Endothelial cell of umbilical vein (primary cell): ENCODE data around the gene COMP. TPM values are rescaled to one million over a fixed set of nuclear protein-coding genes. Genes with fewer than 3 reads are reported as not detected.

Source experiments
- BruUV-seq: library from RNA; stranded (reverse); fragments of 400-500 nt; replicated peaks from 2 replicates; lab custom pipeline; 2021; lab: Mats Ljungman, UMichigan
- CTCF ChIA-PET: fragments of 300-600, 350-600 bp; sonication (Branson Sonifier 250); formaldehyde crosslinking; loops from one replicate; lab custom pipeline; 2021; ENCODE audit warnings: antibody characterized with exemption, inconsistent platforms; lab: Charles Lee
- POLR2A ChIA-PET: fragments of 300-600, 350-600 bp; sonication (Branson Sonifier 250); formaldehyde crosslinking; loops from one replicate; lab custom pipeline; 2021; ENCODE audit warnings: antibody characterized with exemption, inconsistent platforms; lab: Charles Lee
- DNase-seq: peaks from one replicate; pipeline ENCODE4 v3.0.0-alpha.2; 2011; ENCODE audit warnings: low read depth, low spot score
- FAIRE-seq: peaks from 2 replicates; lab custom pipeline; 2011; peaks lifted over from hg19 to GRCh38; lab: Jason Lieb, UNC
- H2AFZ ChIP-seq: 2 replicates; pipeline ENCODE4 v1.6.0; 2012; ENCODE audit warnings: low read depth, low read length, control low read depth, inconsistent platforms
- H3K27ac ChIP-seq: 2 replicates; pipeline ENCODE4 v1.5.1; 2011; ENCODE audit warnings: low read depth, mild to moderate bottlenecking, control low read depth, low read length, moderate library complexity; ENCODE audit not compliant: insufficient read depth
- H3K27me3 ChIP-seq, 2 experiments: 2 replicates each; pipeline versions ENCODE4 v1.6.0 to v1.6.1; 2011; ENCODE audit warnings: low read length in 2 of 2, mixed read lengths in 1 of 2; ENCODE audit not compliant: control insufficient read depth in 2 of 2, insufficient read depth in 2 of 2
- H3K36me3 ChIP-seq, 2 experiments: 2 replicates in 1 of 2; 3 replicates in 1 of 2; pipeline ENCODE4 v1.5.1; 2011; ENCODE audit warnings: low read length in 2 of 2, mild to moderate bottlenecking in 1 of 2, moderate library complexity in 1 of 2; ENCODE audit not compliant: control insufficient read depth in 2 of 2, insufficient read depth in 2 of 2; ENCODE audit errors: extremely low read depth in 1 of 2
- H3K4me1 ChIP-seq: 3 replicates; pipeline ENCODE4 v1.5.1; 2011; ENCODE audit warnings: mild to moderate bottlenecking, low read length; ENCODE audit not compliant: control insufficient read depth, insufficient read depth; ENCODE audit errors: extremely low read depth
- H3K4me2 ChIP-seq: 2 replicates; pipeline ENCODE4 v1.6.1; 2011; ENCODE audit warnings: low read length, control low read depth, mixed read lengths; ENCODE audit not compliant: insufficient read depth
- H3K4me3 ChIP-seq, 3 experiments: fragments of 200-600 bp in 1 of 3; sonication (generic), shearing (Covaris generic) in 1 of 3; replicated peaks in 1 of 3; 2 replicates each; pipeline ENCODE4 v1.5.1; 2011 to 2016; ENCODE audit warnings: control low read depth in 3 of 3, low read length in 3 of 3, mild to moderate bottlenecking in 2 of 3, inconsistent platforms in 1 of 3, low read depth in 1 of 3, moderate library complexity in 1 of 3; ENCODE audit not compliant: insufficient read depth in 1 of 3
- H3K79me2 ChIP-seq: 2 replicates; pipeline ENCODE4 v1.6.0; 2012; ENCODE audit warnings: low read length, inconsistent platforms; ENCODE audit not compliant: control insufficient read depth, insufficient read depth
- H3K9ac ChIP-seq: replicated peaks from 2 replicates; pipeline ENCODE3; 2011; ENCODE audit warnings: low read length, control low read depth; ENCODE audit not compliant: insufficient read depth; ENCODE audit errors: extremely low read depth
- H3K9me1 ChIP-seq: replicated peaks from 3 replicates; pipeline ENCODE4 v1.6.0; 2011; ENCODE audit warnings: mild to moderate bottlenecking, low read length; ENCODE audit not compliant: control insufficient read depth, insufficient read depth; ENCODE audit errors: extremely low read depth
- H3K9me3 ChIP-seq: replicated peaks from 2 replicates; pipeline ENCODE4 v1.5.1; 2012; ENCODE audit warnings: low read length, inconsistent platforms; ENCODE audit not compliant: control insufficient read depth, insufficient read depth
- H4K20me1 ChIP-seq: replicated peaks from 2 replicates; pipeline ENCODE3; 2011; ENCODE audit warnings: mild to moderate bottlenecking, low read length; ENCODE audit not compliant: control insufficient read depth, insufficient read depth; ENCODE audit errors: extremely low read depth
- CTCF ChIP-seq, 2 donors: IDR thresholded peaks; 1 replicate in 1 of 2; 2 replicates in 1 of 2; pipeline ENCODE4 v1.5.1; 2011; ENCODE audit warnings: low read length in 2 of 2, mild to moderate bottlenecking in 2 of 2, moderate library complexity in 2 of 2, control low read depth in 1 of 2, inconsistent platforms in 1 of 2, low read depth in 1 of 2; ENCODE audit not compliant: insufficient read depth in 1 of 2; ENCODE audit errors: extremely low read depth in 1 of 2
- EZH2 ChIP-seq: IDR thresholded peaks from 2 replicates; pipeline ENCODE4 v1.6.1; 2012; ENCODE audit warnings: borderline replicate concordance, low read depth, mild to moderate bottlenecking, moderate library complexity, low read length, inconsistent platforms; ENCODE audit not compliant: severe bottlenecking
- FOS ChIP-seq: IDR thresholded peaks from 2 replicates; pipeline ENCODE4 v1.6.1; 2011; ENCODE audit warnings: mild to moderate bottlenecking, low read length, moderate library complexity, borderline replicate concordance; ENCODE audit not compliant: insufficient read depth
- GATA2 ChIP-seq: IDR thresholded peaks from 2 replicates; pipeline ENCODE4 v1.7.0; 2011; ENCODE audit warnings: low read depth, mild to moderate bottlenecking, moderate library complexity, mixed read lengths, low read length; ENCODE audit not compliant: insufficient read length, insufficient read depth
- JUN ChIP-seq: IDR thresholded peaks from 2 replicates; pipeline ENCODE4 v1.6.1; 2011; ENCODE audit warnings: borderline replicate concordance, low read depth; ENCODE audit not compliant: insufficient read length, insufficient read depth
- MYC ChIP-seq: IDR thresholded peaks from one replicate; pipeline ENCODE4 v1.6.1; 2011; ENCODE audit warnings: mild to moderate bottlenecking, low read depth, low read length
- POLR2A ChIP-seq: IDR thresholded peaks from 2 replicates; pipeline ENCODE4 v1.6.1; 2012; ENCODE audit warnings: low read depth, mild to moderate bottlenecking, control low read depth, low read length
- POLR2AphosphoS5 ChIP-seq: IDR thresholded peaks from 2 replicates; pipeline ENCODE4 v1.6.1; 2012; ENCODE audit warnings: low read depth, mild to moderate bottlenecking, control low read depth, low read length, moderate library complexity; ENCODE audit not compliant: insufficient read depth
- dilution Hi-C: fragments of 300-500 bp; cut with MboI; formaldehyde crosslinking; loops from one replicate; pipeline ENCODE4 v1.15.0; 2019; ENCODE audit warnings: low sequenced_read_pairs; ENCODE audit not compliant: extremely low pct_ligation_motif_present
- intact Hi-C: fragments of 100-400 bp; cut with micrococcal nuclease; formaldehyde crosslinking; loops from one replicate; pipeline ENCODE4 v1.10.0; 2022
- polyA plus RNA-seq, 4 experiments: library from polyadenylated mRNA; depleted of rRNA in 3 of 4; stranded (reverse) in 3 of 4; unstranded in 1 of 4; fragments of >200 nt; gene quantifications; 2 replicates each; pipeline versions ENCODE4 v1.2.1 to v1.2.3, GENCODE V29; 2011 to 2012; ENCODE audit warnings: missing spikeins in 1 of 4
- total RNA-seq: library from RNA; stranded (reverse); gene quantifications from 2 replicates; pipeline ENCODE4 v1.2.3, GENCODE V29; 2021
- TF ChIP-seq, protein P1 (sequence below): IDR thresholded peaks from 2 replicates; pipeline ENCODE4 v1.6.1; 2011; ENCODE audit not compliant: insufficient read depth, insufficient read length

COMP gene
- total and polyA plus RNA-seq, 2 donors (not counting 3 experiments of a cell fraction or from before 2014, with no cell fraction given) = not detected

- POLR2A ChIA-PET = no interaction called here
- Histone ChIP-seq H3K27ac (no peak overlapping the region), H3K9ac (no peak overlapping the region), H3K9me1 (no peaks in the 10 kb centered on the region), H4K20me1 (no peaks in the 10 kb centered on the region), H2AFZ (no peak overlapping the region), H3K79me2 (no peaks in the 10 kb centered on the region), H3K36me3 (no peaks in the 10 kb centered on the region), H3K4me2 (no peak overlapping the region), H3K27me3 (peaks cover 31 to 33% of the 10 kb centered on the region in 2 experiments), H3K4me1 (no peaks in the 10 kb centered on the region), H3K9me3 (no peaks in the 10 kb centered on the region), H3K4me3 (no peak overlapping the region)
- dilution Hi-C loops = no loop called here
- TF ChIP-seq, protein P1, sequence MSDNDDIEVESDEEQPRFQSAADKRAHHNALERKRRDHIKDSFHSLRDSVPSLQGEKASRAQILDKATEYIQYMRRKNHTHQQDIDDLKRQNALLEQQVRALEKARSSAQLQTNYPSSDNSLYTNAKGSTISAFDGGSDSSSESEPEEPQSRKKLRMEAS = no peak
- TF ChIP-seq EZH2 = no peak
- no peak for TF ChIP-seq GATA2
- no peak for TF ChIP-seq MYC
- no peak for TF ChIP-seq CTCF (IDR thresholded peaks at IDR 0.05; ENCODE audit: extremely low read depth in 1 of 2, insufficient read depth in 1 of 2, low read depth in 1 of 2, low read length in 2 of 2)
- no peak for TF ChIP-seq POLR2A
- no peak for TF ChIP-seq FOS
- TF ChIP-seq POLR2AphosphoS5 = no peak
- no peak for TF ChIP-seq JUN
- CTCF ChIA-PET = interaction anchor here (1.6 kb wide), 1 partner anchor 17 kb away, joined by 3 read pairs; no protein-coding TSS in a partner anchor
- no peak for FAIRE-seq
- DNase-seq = no peak
- intact Hi-C loops = no loop called here
- BruUV-seq = no TSS peak
Observed at GRCh38 chr19:18794692-18795091, 3.6 kb upstream of the COMP start.
